Common myeloid progenitor, CD34-positive (primary cell): ENCODE results near the gene GSAP.
A peak's percentile ranks its signal among the peaks of the same experiment; 100 is the strongest.

Source experiments
- CTCF ChIA-PET: fragments of 350-600 bp; sonication (Branson Sonifier 250); formaldehyde crosslinking; loops from one replicate; lab custom pipeline; 2021; ENCODE audit warnings: antibody characterized with exemption; lab: Charles Lee
- POLR2A ChIA-PET: fragments of 350-600 bp; sonication (Branson Sonifier 250); formaldehyde crosslinking; loops from one replicate; lab custom pipeline; 2021; ENCODE audit warnings: antibody characterized with exemption; lab: Charles Lee
- DNase-seq, 3 donors: peaks; one replicate each; pipeline versions ENCODE4 v3.0.0 to v3.0.0-alpha.2; 2013
- H3K27ac ChIP-seq, 2 experiments: 1 replicate in 1 of 2; 2 replicates in 1 of 2; pipeline ENCODE4 v1.7.0; 2013; ENCODE audit warnings: inconsistent platforms in 2 of 2, low read length in 2 of 2, mild to moderate bottlenecking in 2 of 2, low read depth in 1 of 2, moderate library complexity in 1 of 2; ENCODE audit not compliant: severe bottlenecking in 2 of 2, insufficient read depth in 1 of 2, poor library complexity in 1 of 2
- H3K27me3 ChIP-seq, 5 experiments: replicated peaks in 2 of 5; 1 replicate in 3 of 5; 2 replicates in 2 of 5; pipeline versions ENCODE4 v1.6.1 to v1.7.0; 2013; ENCODE audit warnings: low read length in 4 of 5, mild to moderate bottlenecking in 2 of 5, moderate library complexity in 2 of 5, inconsistent platforms in 1 of 5; ENCODE audit not compliant: insufficient read depth in 5 of 5, control insufficient read depth in 4 of 5
- H3K36me3 ChIP-seq, 4 experiments: 1 replicate in 2 of 4; 2 replicates in 2 of 4; pipeline versions ENCODE4 v1.6.1 to v1.7.0; 2013; ENCODE audit warnings: low read length in 3 of 4, control low read depth in 1 of 4, mild to moderate bottlenecking in 1 of 4; ENCODE audit not compliant: control insufficient read depth in 4 of 4, insufficient read depth in 4 of 4
- H3K4me1 ChIP-seq, 4 experiments: 1 replicate in 3 of 4; 2 replicates in 1 of 4; pipeline versions ENCODE4 v1.6.1 to v1.7.1; 2013; ENCODE audit warnings: low read length in 3 of 4, mild to moderate bottlenecking in 3 of 4, control low read depth in 1 of 4, inconsistent platforms in 1 of 4, moderate library complexity in 1 of 4; ENCODE audit not compliant: control insufficient read depth in 4 of 4, insufficient read depth in 4 of 4; ENCODE audit errors: control extremely low read depth in 1 of 4
- H3K4me3 ChIP-seq, 7 experiments: 1 replicate in 4 of 7; 2 replicates in 3 of 7; pipeline versions ENCODE4 v1.5.1 to v1.7.0; 2013; ENCODE audit warnings: mild to moderate bottlenecking in 7 of 7, low read length in 6 of 7, moderate library complexity in 6 of 7, inconsistent platforms in 2 of 7, low read depth in 2 of 7, control low read depth in 1 of 7; ENCODE audit not compliant: insufficient read depth in 4 of 7, control insufficient read depth in 1 of 7; ENCODE audit errors: extremely low read depth in 1 of 7
- H3K9me3 ChIP-seq, 5 experiments: 1 replicate in 4 of 5; 2 replicates in 1 of 5; pipeline versions ENCODE4 v1.6.1 to v1.7.1; 2013; ENCODE audit warnings: low read length in 4 of 5, mild to moderate bottlenecking in 2 of 5, inconsistent platforms in 1 of 5, low read depth in 1 of 5, moderate library complexity in 1 of 5; ENCODE audit not compliant: control insufficient read depth in 4 of 5, insufficient read depth in 2 of 5; ENCODE audit errors: control extremely low read depth in 1 of 5
- WGBS: methylation state at CpG from one replicate; pipeline ENCODE4 v1.1.5; 2013; ENCODE audit not compliant: insufficient coverage; 5-methylcytosine and 5-hydroxymethylcytosine counted together

GSAP gene

DNA sequence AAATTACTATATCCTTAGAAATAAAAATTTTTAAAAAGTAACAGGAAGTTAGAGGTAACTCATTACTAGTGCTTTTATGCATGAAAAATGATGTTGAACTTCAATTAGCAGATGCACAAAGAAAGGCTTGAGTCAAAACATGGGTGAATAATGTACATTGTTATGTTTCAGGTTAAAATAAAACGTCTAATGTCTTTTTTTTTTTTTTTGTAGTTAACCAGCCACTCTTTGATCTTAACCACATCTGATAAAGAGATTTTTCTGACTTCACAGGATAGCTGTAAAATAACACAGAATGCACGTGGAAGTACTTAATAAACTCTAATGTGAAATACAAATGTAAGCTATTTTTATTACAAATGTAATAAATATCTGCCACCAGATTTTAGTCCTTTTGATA, 61.7 kb downstream of the GSAP start:
- no peak overlapping the region for H3K27ac ChIP-seq
- peaks cover 21 to 47% (median 26%) of the 10 kb centered on the region in 4 experiments for H3K4me1 ChIP-seq
- WGBS = no CpG with 5 or more reads among the region's 2 CpGs
- H3K36me3 ChIP-seq = peaks cover 0 to 4% (median 2%) of the 10 kb centered on the region in 4 experiments
- ChIA-PET CTCF (interaction anchor here (0.9 to 1.1 kb wide), 2 partner anchors 10 to 22 kb away, joined by 4 to 5 read pairs; no protein-coding TSS in a partner anchor), POLR2A (no interaction called here)
- H3K27me3 ChIP-seq = no peaks in the 10 kb centered on the region
- no peak overlapping the region for H3K4me3 ChIP-seq
- DNase-seq = no peak
- no peaks in the 10 kb centered on the region for H3K9me3 ChIP-seq

DNA sequence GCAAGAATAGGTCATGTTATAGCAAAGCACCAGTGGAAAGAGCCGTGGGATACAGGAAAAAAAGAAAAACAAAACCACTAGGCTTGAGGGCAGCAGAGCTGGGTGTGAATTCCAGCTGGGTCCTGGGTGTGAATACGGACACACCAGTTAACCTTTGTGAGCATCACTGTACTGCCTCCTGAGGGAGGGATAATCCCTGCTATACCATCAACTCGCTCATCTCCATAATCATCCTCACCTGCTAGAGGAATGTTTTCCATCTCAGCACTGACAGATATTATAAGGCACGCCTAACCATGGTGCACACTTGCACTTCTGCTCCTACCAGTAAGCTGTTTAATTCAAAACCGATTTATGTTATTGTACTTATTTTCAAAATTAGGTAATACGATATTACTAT, 62.2 kb downstream of the GSAP start:
- H3K36me3 ChIP-seq = peaks cover 0 to 4% (median 2%) of the 10 kb centered on the region in 4 experiments
- H3K9me3 ChIP-seq = no peaks in the 10 kb centered on the region
- CTCF ChIA-PET = interaction anchor here (1.1 kb wide), 1 partner anchor 22 kb away, joined by 4 read pairs; no protein-coding TSS in a partner anchor
- H3K27me3 ChIP-seq = no peaks in the 10 kb centered on the region
- 100% methylated on average over 3 of the region's 6 CpGs for WGBS
- POLR2A ChIA-PET = no interaction called here
- no peak overlapping the region for H3K27ac ChIP-seq
- no peak for DNase-seq
- no peak overlapping the region for H3K4me3 ChIP-seq
- H3K4me1 ChIP-seq = peaks cover 20 to 51% (median 26%) of the 10 kb centered on the region in 4 experiments

DNA sequence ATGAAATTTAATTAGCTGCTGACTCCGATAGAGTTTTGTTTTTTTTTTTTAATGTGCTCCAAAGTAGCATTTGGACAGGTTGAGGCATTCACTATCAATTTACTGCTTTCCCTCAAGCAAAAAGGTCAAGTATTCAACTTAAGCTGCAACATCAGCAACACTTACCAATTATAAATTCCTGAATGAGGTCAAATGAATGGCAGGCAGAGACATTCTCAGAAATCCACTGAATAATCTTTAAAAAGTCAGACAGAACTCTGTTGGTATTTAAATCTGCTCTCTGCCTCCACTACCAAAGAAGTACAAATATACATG, 62.8 kb downstream of the GSAP start:
- CTCF ChIA-PET = no interaction called here

DNA sequence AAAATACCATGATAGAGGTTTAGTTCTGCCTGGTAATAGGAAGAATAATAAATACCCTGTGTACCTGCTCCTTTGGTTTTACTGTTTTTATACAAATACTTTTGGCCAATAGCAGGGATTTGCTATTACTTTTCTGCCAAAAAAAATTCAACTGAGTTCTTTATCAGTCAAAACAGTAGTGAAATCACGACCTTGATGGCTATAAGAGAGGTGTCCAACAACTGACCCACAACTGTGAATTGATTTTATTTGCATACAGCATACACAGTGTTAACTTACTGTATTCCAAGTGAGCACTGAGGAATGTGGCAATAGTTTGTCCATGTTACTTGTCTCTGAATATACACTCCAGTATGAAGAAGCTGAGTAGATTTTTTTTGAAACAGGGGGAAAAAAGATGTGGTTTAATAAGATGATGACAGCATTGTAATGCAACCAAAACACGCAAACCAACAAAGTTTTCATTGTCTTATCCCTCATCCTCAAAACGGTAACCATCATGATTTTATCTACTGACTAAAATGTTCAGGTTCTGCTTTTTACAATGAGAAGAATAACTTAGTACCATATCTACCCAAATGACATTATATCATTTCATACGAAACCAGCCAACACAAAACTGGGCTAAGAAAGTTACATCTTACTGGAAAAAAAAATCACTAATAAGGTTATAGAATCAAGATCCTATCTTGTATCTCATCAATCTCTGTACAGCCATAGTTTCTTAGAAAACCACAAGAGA, 63.3 kb downstream of the GSAP start:
- Histone ChIP-seq H3K9me3 (no peaks in the 10 kb centered on the region), H3K27me3 (no peaks in the 10 kb centered on the region), H3K4me3 (no peak overlapping the region), H3K36me3 (peaks cover 0 to 4% (median 2%) of the 10 kb centered on the region in 4 experiments), H3K27ac (peak overlapping the region in 1 of 2 experiments; percentile 55), H3K4me1 (peaks cover 23 to 58% (median 26%) of the 10 kb centered on the region in 4 experiments)
- WGBS = 71% methylated on average over 1 of the region's 4 CpGs
- ChIA-PET CTCF (no interaction called here), POLR2A (no interaction called here)
- DNase-seq = peak in 2 of 3 donors; percentile 61 to 73

More for the DNA sequence above, 62.8 kb downstream of the GSAP start:
- Histone ChIP-seq H3K4me3 (no peak overlapping the region), H3K27me3 (no peaks in the 10 kb centered on the region), H3K36me3 (peaks cover 0 to 4% (median 2%) of the 10 kb centered on the region in 4 experiments), H3K27ac (no peak overlapping the region), H3K9me3 (no peaks in the 10 kb centered on the region), H3K4me1 (peaks cover 23 to 56% (median 26%) of the 10 kb centered on the region in 4 experiments)
- no CpG with 5 or more reads among the region's 1 CpG for WGBS
- POLR2A ChIA-PET = no interaction called here
- no peak for DNase-seq

DNA sequence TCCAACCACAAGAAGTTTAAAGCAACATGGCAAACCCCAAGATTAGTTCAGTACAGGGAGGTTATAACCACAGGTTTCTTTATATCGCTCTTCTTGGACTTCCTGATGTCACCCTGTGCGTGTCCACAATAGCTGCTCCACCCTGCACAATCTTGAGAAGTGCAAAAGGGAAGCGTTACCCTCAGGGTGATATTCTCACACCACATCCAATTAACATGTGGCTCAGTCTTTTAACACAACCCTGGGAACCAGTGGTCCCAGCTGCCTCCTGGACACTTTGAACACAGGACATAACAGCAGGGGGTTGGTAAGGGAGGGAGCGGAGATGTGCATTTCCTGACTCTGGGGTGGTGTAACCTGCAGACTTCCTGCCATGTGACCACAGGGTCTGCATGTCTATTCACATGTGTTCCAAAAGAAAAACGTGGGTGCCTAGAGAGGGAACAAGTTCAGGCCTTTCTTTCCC, 64.6 kb downstream of the GSAP start:
- peak overlapping the region in 1 of 2 experiments; percentile 55 for H3K27ac ChIP-seq
- no peaks in the 10 kb centered on the region for H3K27me3 ChIP-seq
- H3K9me3 ChIP-seq = no peaks in the 10 kb centered on the region
- ChIA-PET POLR2A (interaction anchor here (0.6 kb wide), 1 partner anchor 1529 kb away, joined by 4 read pairs; no protein-coding TSS in a partner anchor), CTCF (no interaction called here)
- DNase-seq = peak; percentile 64 to 94 (median 91)
- WGBS = 0% methylated on average over 2 of the region's 5 CpGs
- H3K36me3 ChIP-seq = peaks cover 0 to 3% (median 0%) of the 10 kb centered on the region in 4 experiments
- H3K4me3 ChIP-seq = peak overlapping the region in 2 of 7 experiments; percentile 28 to 41
- peaks cover 23 to 63% (median 26%) of the 10 kb centered on the region in 4 experiments for H3K4me1 ChIP-seq

DNA sequence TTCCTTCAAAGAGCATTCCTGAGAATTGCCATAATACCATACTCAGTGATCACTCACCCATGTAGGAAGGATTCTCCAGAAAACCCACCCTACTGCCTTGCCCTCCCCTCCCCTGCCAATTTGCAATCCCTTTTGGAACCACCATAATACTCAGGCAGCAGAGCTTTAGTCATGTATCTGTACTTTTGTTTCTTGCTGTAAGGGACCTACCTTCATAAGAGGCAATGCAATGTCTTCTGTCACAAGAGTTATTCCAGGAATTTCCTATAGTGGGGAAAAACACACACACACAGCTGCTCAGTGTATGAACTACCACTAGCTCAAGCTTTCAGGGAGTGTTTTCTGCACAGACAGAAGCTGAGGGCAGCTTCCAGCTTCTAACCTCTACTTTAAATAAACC, 67.0 kb downstream of the GSAP start:
- Histone ChIP-seq H3K27me3 (no peaks in the 10 kb centered on the region), H3K4me1 (peaks cover 23 to 57% (median 26%) of the 10 kb centered on the region in 4 experiments), H3K9me3 (no peaks in the 10 kb centered on the region), H3K4me3 (no peak overlapping the region), H3K36me3 (peaks cover 0 to 3% (median 0%) of the 10 kb centered on the region in 4 experiments), H3K27ac (no peak overlapping the region)
- DNase-seq = no peak
- ChIA-PET POLR2A (interaction anchor here (0.6 kb wide), 1 partner anchor 1406 kb away, joined by 4 read pairs; no protein-coding TSS in a partner anchor), CTCF (interaction anchor here (1.1 to 1.3 kb wide), 3 partner anchors 9 to 15 kb away, joined by 3 to 4 read pairs (median 3); no protein-coding TSS in a partner anchor)

DNA sequence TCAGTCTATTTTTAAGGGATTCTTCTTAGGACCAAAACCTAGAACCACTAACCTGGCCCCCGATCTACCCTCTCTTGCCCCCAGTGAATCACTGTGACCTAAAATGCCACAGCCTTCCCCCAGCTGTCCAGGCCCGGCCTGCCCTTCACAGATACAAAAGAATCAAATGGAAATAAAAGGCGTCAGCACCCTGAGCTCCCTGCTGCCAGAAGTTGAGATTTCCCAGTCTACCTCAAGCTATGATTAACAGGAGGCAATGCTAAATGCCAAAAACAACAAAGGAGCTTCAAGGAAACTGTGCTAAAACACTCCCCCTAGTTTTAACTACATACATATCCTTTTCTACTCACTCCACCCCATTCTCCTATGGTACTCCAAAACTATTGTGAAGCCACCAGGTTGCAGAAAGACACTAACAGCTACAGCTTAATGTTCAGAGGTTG, 67.8 kb downstream of the GSAP start:
- peaks cover 23 to 50% (median 26%) of the 10 kb centered on the region in 4 experiments for H3K4me1 ChIP-seq
- no peak for DNase-seq
- ChIA-PET POLR2A (no interaction called here), CTCF (interaction anchor here (1.1 to 1.3 kb wide), 3 partner anchors 9 to 14 kb away, joined by 3 to 4 read pairs (median 3); no protein-coding TSS in a partner anchor)
- whole genome bisulfite sequencing = 96% methylated on average over 3 of the region's 3 CpGs
- no peak overlapping the region for H3K27ac ChIP-seq
- no peaks in the 10 kb centered on the region for H3K27me3 ChIP-seq
- H3K4me3 ChIP-seq = no peak overlapping the region
- H3K36me3 ChIP-seq = no peaks in the 10 kb centered on the region
- H3K9me3 ChIP-seq = no peaks in the 10 kb centered on the region
